ENCODE results near the gene COQ4.
"Not testable (repeated sequence)": the region's sequence is repeated elsewhere in the genome, so short reads cannot be mapped to it uniquely, and the experiment has no call there.

The COQ4 gene

DNA sequence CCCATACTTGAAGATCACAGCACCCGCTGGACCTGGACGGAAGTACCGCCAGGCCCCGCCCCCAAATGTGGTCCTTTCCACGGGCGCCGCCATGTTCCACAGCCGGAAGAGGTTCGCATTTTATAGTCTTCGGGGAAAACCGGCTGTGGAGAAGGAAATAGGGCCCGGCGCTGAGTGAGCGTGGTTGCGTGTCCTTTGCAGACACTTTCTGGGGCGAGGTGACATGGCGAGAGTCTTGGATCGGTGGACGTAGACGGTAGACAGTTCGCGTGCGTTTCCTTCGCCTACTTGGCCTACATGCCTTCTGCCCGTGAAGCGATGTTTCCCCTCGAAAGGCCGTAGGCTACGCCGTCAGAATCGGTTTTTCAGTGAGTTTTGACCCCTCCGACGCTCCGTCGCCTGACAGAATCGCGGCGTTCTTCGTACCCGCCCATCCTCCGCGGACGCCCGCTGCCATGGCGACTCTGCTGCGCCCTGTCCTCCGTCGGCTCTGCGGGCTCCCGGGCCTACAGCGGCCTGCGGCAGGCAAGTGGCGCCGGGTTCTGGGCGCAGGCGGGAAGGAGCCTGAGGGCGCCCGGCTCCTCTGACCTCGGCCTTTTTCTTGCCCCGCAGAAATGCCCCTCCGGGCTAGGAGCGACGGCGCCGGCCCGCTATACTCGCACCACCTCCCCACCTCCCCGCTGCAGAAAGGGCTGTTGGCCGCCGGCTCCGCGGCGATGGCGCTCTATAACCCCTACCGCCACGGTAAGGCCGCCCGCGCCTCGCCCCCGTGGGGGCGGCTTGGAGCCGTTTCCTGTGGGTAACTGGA, at the start of gene COQ4, which contains the start of gene TRUB2:
Gene COQ4 (plus strand): TSS at position 436 of the 808 bp plus-strand sequence. CDS start 20 bp downstream, at position 456.
Gene TRUB2 (minus strand): TSS at position 44 of the 808 bp plus-strand sequence. CDS start 39 bp downstream, at position 5.
- DNase-seq, result peak; percentile 93

DNA sequence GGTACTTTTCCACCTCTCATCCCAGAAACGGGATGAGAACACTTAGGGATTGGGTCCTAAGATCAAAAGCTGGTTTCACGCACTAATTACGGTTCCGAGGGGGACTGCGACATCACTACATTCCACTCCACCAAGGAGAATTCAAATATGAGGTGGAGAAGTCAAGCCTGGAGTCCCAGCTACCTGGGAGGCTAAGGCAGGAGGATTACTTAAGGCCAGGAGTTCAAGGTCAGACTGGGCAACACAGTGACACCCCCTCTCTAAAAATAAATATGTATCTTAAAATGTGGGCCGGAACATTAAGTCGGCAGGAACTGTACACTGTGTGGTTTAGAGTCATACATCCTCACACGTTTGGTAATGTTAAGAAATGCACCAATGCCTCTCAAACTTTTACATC, 48.4 kb upstream of the COQ4 start:
- no peak for DNase-seq

DNA sequence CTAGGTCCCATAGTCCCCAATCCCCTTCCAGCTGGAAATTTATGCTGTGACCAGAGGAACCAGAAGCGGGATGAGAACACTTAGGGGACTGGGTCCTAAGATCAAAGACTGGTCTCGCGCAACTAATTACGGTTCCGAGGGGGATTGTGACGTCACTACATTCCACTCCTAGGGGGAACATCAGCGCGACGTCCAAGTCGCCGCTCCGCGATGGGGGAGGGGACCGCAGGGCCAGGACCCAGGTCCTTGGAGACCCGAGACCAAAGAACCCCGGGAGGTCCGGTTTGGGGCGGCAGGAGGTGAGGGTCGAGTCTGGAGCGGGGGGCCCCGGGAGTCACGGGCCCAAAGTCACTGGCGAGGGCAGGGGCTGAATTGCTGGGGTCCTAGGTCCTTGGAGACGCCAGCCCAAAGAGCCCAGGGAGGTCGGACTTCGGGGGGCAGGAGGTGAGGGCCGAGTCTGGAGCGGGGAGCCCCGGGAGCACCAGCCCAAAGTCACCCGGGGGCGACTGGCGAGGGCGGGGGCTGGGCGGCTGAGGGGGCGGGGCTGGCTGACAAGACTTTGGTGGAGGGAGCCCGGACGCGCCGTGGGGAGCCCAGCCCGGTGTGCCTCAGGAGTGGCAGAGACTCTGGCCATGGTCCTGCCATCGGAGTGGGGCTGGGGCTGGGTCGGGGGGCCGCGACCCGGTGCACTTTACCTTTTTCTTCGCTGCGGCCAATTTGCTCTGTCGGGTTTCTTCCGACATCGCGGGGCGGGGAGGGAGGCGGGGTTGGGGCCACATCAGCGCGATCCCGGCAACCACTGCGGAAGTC, 47.2 kb upstream of the COQ4 start, which contains the start of gene GOLGA2:
Gene GOLGA2 (minus strand): TSS at position 810 of the 810 bp plus-strand sequence. CDS start 31 bp downstream, at position 779.
- DNase-seq, result no peak

DNA sequence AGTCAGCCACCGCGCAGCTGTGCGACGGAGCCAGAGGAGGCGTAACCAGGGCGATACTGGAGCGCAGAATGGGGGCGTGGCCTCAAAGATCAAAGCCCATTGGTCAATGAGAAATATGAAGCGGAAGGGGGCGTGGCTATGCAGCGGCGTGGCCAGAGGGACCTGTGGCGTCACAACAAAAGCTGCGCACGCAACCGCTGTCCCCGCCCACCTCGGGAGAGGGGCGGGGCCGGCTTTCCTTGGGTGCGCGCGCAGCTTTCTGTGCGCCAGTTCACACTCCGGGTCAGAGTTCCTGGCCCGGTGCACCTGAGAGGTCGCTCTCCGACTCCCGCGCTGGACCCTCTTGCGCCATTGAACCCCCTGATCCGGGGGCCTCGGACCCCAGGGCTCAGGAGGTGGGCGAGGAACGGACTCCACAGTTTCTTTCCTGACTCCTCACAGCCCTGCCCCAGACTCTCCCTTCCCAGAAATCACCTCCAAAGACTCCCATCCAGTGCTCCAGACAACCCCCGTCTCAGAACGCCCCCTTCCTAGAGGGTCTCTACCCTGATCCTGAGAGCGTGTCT, 46.5 kb upstream of the COQ4 start, which contains the start of gene SWI5:
Gene SWI5 (plus strand): TSS at position 269 of the 566 bp plus-strand sequence.
- DNase-seq, result peak; percentile 99

- no peak for DNase-seq
These were observed 45.9 kb upstream of the COQ4 start for GRCh38 chr9:128276574-128277270.

DNA sequence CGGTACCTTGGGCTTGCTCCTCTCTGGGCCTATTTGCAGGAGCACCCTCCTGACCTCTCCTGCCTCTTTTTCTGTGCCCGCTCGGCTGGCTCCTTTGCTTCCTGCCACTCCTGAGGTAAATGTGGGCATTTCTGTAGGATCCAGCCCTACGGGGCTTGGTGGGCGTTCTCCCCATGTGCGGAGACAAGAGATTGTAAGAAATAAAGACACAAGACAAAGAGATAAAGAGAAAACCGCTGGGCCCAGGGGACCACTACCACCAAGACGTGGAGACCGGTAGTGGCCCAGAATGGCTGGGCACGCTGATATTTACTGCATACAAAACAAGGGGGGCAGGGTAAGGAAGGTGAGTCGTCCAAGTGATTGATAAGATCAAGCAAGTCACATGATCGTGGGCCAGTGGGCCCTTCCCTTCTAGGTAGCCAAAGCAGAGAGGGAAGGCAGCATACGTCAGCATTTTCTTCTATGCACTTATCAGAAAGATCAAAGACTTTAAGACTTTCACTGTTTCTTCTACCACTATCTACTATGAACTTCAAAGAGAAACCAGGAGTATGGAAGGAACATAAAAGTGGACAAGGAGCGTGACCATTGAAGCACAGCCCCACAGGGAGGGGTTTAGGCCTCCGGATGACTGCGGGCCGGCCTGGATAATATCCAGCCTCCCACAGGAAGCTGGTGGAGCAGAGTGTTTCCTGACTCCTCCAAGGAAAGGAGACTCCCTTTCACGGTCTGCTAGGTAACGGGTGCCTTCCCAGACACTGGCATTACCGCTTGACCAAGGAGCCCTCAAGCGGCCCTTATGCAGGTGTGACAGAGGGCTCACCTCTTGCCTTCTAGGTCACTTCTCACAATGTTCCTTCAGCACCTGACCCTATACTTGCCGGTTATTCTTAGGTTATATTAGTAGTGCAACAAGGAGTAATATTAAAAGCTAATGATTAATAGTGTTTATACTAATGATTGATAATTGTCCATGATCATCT, 43.3 kb upstream of the COQ4 start:
- DNase-seq, result not testable (repeated sequence)

GRCh38 chr9:128280084-128280622, 42.5 kb upstream of the COQ4 start:
- DNase-seq, result no peak

DNA sequence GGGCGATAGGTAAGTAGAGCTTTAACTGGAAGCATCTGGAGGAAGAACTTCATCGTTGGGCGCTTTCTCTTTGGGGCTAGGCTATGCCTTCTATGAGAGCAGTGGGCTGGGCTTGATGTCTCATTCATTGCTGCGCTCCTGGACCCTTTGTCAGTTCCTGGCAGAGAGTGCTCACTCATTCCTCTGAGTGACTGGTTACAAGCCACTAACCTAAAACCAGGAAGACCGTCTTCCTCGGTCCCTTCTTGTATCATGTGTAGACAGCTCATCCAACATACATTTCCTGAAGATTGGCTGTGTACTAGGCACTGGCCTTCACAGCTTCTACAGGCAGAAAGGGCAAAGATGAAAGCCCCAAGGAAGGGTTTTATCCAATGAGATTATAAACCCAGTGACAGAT, 40.1 kb upstream of the COQ4 start:
- no peak for DNase-seq

DNA sequence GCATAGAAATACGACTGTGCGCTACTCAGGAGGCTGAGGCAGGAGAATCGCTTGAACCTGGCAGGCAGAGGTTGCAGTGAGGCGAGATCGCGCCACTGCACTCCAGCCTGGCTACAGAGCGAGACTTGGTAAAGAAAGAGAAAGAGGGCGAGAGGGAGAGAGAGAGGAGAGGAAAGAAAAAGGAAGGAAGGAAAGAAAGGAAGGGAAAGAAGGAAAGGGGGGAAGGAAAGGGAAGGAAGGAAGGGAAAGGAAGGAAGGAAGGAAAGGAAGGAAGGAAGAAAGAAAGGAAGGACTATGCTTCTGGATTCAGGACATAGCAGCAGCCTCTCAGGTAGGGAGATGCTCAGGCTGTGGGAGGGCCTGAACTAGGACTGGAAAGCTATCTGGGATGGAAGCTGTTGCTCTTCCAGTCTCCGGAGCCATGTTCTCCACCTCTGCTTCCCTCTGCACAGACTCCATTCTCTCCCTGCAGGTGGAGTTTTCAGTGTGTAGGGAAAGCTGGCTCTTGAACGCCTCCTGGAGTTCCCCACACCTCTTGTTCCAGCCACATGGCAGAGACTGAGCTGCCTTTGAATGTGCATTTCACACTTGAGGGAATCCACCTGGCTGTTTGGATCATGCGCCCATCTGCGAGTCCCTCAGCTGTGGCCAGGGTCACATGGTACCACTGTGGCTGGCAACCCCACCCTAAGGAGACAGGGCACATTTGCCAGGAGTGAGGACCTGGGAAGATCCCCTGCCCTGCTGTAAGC, 37.4 kb upstream of the COQ4 start:
- DNase-seq, result no peak

- DNase-seq, result no peak
These were observed 36.2 kb upstream of the COQ4 start for GRCh38 chr9:128286440-128286839.

DNA sequence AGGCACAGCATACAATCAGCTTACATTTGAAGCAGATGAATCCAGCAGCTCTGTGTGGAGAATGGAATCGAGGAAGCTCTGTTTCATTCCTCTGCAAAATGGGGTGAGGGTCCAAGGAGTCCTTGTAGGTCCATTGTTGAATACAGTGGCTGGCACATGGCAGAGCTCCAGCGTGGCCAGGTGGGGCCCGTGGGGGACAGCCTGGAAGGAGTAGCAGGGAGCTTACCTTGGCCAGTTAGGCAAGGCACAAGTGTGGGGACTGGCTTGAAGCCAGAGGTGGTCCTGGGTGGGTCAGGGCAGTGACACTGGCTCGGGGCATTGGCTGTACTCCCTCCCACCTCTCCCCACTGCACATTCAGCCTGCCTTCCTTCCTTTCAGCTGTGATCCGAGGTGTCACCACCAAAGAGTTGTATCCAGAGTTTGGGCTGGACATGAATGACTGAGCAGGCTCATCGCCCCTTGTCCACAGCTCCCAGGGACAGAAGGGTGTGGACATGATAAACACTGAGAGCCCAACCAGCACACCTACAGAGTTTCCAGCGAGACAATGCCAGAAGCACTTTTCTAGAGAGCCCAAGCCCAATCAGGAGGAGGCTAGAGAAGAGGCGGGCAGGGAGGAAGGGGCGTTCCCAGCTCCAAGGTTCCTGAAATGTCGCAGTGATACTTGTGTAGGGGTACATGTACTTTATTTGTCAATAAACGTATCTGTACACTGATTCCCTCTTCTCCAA, 34.2 kb upstream of the COQ4 start:
- no peak for DNase-seq

GRCh38 chr9:128292009-128292408, 30.6 kb upstream of the COQ4 start:
- DNase-seq, result no peak

DNA sequence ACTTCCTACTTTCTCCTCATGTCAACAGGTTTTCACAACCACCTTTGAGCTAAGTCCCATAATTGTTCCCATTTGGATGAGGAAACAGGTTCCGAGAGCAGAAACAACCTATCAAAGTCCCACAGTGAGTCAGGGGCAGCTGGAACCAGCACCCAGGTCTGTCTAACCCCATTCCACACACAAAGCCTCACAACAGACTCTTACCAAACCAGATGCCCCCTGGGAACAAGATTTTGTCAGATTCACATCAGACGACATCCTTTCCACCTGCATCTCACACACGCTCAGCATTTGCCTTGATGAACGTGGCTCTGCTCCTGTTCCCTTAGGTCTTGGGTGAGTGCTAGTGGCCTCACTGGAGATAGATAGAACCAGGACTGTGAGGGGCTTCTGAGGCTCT, 29.5 kb upstream of the COQ4 start:
- no peak for DNase-seq

DNA sequence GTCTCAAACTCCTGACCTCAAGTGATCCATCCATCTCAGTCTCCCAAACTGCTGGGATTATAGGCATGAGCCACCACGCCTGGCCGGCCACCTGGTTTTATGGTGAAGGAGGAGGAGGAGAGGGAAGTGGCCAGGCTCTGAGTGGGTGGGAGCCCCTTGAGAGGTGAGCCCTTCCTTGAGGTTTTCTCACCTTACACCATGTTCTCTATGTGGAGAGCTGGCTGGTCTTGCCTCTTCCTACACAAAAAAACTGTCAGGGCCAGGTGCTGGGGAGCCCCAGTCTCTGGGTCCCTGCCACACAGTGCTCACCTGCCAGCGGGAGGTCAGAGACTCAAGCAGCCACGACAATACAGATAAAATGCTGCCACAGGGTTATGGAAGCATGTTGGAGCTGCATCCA, 28.5 kb upstream of the COQ4 start:
- DNase-seq, result no peak

GRCh38 chr9:128296340-128297220, 26.1 kb upstream of the COQ4 start:
- no peak for DNase-seq

- DNase-seq, result no peak
These were observed 25.3 kb upstream of the COQ4 start for GRCh38 chr9:128297221-128297773.

- no peak for DNase-seq
These were observed 23.8 kb upstream of the COQ4 start for GRCh38 chr9:128298535-128299482.

All from NCI-H2029 (cell line).